Measurements from ENCODE around the gene OR52E4.

The OR52E4 gene

DNA sequence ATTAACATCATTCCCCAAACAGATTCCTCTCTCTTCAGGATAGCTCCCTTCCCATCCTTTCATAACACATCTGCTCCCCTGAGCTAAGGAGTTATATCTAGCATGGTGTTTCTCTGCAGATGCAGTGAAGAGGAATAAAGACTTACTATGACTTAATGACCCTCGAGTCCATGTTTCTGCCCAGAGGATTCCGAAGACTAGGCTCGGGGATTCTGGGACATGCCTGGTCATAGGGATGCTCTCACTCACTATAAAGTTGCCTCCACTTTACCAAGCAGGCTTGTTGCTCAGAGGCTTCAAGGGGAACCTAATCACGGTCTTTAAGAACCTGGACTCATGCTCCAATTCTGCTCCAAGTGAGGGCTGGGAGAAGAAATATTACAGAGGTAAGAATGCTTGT is at the start of gene OR52E4:
Gene OR52E4, plus strand, starts transcription at position 301 of the 400 bp plus-strand sequence. CDS start 3,664 bp downstream, outside the sequence.
- DNase-seq (ENCODE audit: insufficient read length, low spot score) = no peak
- no peak for FAIRE-seq

DNA sequence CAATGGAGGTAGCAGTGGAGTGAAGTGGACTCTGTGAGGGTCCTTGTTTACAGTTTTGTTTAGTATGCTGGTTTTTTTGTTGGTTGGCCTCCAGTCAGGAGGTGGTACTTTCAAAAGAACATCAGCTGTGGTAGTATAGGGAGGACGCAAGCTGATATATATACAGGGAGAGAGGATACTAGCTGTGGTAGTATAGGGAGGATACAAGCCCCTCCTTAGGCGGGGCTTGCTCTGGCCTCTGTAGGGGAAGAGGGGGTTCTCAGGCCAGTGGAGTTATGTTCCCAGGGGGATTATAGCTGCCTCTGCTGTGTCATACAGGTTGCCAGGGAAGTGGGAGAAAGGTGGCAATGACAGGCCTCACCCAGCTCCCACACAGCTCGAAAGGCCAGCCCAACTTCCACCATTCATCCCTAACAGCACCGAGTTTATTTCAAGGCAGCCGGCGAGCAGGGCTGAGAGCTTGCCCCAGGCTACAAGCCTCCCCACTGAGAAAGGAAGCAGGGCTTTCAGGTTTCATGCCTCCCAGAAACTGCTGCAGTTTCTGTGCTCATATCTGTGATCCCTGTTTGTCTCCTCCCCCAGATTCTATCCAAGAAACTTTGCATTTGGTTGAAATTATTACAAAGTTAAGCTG is 49.1 kb upstream of the OR52E4 start:
- DNase-seq (ENCODE audit: insufficient read length, low spot score) = no peak
- no peak for FAIRE-seq

DNA sequence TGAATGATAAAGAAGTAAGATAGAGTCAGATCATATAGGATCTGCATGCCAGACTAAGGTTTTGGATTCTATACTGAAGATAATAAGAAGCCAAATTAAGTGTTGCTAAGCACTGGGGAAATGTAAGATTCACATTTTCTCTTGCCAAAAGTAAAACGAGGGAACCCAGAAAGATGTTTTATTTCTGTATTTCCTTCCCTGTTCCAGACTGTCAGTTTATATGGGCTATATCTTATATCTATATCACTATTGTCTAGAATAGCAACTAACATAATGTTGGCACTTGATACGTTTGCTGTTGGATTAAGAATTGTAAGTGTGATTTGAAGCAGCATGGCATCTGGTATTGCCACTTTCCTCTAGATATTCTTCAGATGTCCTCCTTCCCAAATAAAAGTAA is 47.0 kb upstream of the OR52E4 start:
- DNase-seq (ENCODE audit: insufficient read length, low spot score) = no peak
- FAIRE-seq = no peak

DNA sequence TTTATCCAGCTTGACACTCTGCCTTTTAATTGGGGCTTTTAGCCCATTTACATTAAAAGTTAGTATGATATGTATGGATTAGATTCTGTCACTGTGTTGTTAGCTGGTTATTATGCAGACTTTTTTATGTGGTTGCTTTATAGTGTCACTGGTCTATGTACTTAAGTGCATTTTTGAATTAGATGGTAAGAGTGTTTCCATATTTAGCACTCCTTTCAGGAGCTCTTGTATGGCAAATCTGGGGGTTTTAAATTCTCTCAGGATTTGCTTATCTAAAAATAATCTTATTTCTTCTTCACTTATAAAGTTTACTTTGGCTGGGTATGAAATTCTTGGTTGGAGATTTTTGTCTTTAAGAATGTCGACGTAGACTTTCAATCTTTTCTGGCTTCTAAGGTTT is 42.7 kb upstream of the OR52E4 start:
- no peak for FAIRE-seq
- DNase-seq (ENCODE audit: insufficient read length, low spot score) = no peak

DNA sequence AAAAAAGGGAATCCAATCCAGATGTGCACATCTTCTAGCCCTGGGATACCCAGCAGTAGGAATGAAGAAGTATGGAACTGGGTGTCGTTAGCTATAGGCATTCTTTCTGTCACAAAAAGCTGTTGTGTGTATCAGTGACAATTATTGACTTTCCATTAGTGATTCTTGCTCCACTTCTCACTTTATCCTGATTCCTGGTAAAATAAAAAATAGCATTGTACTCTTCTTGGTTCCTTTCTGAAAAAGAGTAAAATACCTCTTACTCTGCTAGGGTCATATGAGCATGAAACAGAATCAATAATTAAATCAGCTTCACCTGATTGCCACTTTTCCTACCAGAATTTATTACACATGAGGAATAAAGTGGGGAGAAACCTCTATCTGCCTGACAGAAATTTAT is 38.6 kb upstream of the OR52E4 start, which contains the start of gene OR52E6:
Gene OR52E6, minus strand, starts transcription at position 101 of the 400 bp plus-strand sequence. Its CDS starts 0 bp downstream, at position 101.
- FAIRE-seq (no peak), DNase-seq (ENCODE audit: insufficient read length, low spot score) (no peak)

DNA sequence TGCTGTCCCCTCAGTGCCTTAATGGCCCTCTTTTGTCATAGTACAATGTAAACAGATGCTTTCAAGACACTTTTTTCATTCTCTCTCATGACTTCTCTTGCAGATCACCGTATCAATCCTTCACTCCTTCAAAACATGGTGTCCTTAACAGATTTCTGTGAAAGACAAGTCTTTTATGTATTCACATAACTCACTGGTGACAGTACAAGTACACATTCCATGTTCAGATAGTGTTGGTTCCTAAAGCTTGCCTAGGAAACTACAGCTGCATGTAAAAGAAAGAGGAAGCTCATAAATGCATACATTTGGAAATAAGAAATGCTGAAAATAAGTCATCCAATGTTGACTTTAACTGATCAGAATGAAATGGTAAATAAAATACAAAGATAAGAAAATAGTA is 33.7 kb upstream of the OR52E4 start:
- no peak for DNase-seq (ENCODE audit: insufficient read length, low spot score)
- FAIRE-seq = no peak

DNA sequence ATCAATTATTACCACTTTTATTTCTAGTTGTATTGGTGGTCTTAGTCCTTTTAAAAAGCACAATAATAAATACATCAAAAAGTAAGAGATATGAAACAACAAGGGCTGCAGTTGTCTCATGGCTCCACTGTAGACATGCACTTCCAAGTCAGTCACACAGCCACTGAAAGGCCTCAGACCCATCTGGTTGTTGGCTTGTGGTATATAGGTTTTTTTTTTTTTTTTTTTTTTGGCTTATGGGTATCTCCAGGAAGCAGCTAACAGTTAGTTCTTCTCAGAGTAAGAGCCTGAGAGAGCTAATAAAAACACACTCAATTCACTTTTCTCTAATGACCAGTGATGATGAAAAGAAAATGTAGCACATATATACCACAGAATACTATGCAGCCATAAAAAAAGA is 32.7 kb upstream of the OR52E4 start:
- DNase-seq (ENCODE audit: insufficient read length, low spot score) = no peak
- FAIRE-seq = no peak

DNA sequence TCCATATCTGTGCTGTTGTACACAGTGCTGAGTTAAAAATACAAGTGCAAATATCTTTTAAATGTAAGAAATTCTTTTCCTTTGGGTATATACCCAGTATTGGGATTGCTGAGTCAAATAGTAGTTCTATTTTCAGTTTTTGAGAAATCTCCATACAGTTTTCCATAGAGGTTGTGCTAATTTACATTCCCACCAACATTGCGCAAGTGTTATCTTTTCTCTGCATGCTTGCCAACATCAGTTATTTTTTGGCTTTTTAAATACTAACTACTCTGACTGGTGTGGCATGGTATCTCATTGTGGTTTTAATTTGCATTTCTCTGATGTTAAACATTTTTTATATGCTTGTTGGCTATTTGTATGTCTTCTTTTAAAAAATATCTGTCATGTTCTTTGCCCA is 29.4 kb upstream of the OR52E4 start:
- FAIRE-seq (no peak), DNase-seq (ENCODE audit: insufficient read length, low spot score) (no peak)

DNA sequence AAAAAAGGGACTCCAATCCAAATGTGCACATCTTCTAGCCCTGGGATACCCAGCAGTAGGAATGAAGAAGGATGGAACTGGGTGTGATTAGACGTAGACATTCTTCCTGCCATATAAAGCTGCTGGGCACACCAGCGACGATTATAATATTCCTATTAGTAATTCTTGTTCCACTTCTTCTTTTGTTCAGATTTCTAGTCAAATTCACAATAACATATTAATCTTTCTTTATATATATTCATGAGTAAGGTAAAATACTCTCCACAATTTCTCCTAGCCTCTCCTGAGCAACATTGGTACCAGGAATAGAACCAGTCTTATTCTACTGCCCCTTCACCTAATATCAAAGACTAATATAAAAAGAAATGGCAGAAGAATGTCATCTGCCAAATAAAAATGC is 22.8 kb upstream of the OR52E4 start, which contains the start of gene OR52E8:
Gene OR52E8, minus strand, starts transcription at position 101 of the 400 bp plus-strand sequence. Its CDS starts 0 bp downstream, at position 101.
- FAIRE-seq (no peak), DNase-seq (ENCODE audit: insufficient read length, low spot score) (no peak)

DNA sequence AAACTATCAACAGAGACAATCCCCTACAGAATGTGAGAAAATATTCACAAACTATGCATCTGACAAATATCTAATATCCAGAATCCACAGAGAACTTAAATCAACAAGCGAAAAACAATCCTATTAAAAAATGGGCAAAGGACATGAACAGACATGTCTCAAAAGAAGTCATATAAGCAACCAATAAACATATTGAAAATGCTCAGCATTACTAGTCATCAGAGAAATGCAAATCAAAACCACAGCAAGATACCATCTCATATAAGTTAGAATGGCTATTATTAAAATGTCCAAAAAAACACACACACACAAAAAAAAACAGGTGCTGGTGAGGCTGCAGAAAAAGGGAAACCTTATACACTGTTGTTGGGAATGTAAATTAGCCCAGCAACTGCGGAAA is 14.6 kb upstream of the OR52E4 start:
- DNase-seq (ENCODE audit: insufficient read length, low spot score) = no peak

DNA sequence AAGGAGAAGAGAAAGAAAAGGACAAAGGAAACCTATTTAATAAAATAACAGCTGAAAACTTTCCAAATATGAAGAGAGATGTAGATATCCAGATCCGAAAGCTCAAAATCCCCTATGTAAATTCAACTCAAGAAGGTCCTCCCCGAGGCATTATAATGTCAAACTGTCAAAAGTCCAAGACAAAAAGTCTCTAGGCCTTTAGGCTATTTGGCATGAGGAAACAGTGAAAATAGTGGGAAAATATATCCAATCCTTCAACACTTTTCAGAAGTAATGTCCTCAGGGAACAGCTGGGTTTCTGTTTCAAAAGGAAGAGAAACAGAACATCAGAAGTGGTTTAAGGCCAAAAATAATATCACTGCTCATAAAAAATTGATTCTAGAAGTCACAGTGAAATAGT is 1.9 kb upstream of the OR52E4 start:
- DNase-seq (ENCODE audit: insufficient read length, low spot score) (no peak), FAIRE-seq (no peak)

More for the DNA sequence above, 14.6 kb upstream of the OR52E4 start:
- no peak for FAIRE-seq

DNA sequence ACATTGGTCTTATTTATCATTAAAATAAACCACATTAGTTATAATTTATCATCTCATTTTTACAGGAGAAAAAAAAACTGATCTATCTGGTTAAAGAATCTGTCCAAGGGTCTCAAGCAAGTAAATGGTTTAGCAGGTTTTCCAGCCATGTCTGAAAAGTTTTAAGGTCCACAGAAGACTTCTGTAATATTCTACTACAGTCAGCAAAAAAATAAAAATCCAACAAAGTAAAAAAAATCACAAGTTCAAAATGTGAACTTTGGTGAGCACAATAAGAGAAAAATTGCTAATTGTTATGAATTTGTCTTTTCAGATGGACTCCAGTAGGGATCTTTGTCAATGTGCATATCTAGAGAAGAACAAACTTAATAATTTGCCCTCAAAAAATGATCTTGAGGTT is 1.3 kb downstream of the OR52E4 start:
- DNase-seq (ENCODE audit: insufficient read length, low spot score) = no peak
- FAIRE-seq = no peak

DNA sequence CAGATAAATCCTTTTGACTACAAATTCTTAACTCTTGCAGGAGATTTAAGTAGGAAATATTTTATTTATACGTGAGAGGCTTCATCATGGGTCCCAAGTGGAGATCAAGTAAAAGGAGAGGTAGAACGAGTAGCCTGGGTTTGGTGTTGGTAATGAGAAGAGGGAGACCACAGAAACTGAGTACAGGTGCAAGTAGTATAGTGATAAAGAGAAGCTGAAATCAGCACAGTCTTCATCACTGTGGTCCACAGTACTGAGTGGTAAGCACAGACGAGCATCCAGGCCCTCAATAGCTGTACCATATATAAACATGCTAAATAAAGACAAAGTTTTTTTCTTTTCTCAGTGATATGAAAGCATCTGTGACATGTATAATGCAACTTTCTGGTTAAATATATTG is 6.7 kb downstream of the OR52E4 start:
- no peak for FAIRE-seq

DNA sequence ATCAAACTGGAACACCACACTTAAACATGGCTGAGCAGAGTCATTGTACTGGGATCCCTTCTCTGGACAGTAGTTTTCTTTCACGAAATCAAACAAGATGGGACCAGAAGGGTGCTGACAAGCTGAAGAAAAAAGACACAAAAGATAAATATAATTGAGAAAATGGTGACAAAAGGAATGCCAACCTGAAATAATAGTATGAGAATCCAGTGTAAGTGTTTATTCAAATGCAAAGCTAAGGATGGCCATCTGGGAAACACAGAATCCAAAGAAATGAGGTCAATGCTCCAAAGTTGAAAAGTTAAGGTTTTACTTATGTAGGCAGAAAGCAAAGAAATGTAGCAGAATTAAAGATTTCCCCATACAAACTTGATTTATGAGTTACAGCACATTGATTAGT is 7.2 kb downstream of the OR52E4 start:
- DNase-seq (ENCODE audit: insufficient read length, low spot score) (no peak), FAIRE-seq (no peak)

More for the DNA sequence above, 6.7 kb downstream of the OR52E4 start:
- DNase-seq (ENCODE audit: insufficient read length, low spot score) = no peak

DNA sequence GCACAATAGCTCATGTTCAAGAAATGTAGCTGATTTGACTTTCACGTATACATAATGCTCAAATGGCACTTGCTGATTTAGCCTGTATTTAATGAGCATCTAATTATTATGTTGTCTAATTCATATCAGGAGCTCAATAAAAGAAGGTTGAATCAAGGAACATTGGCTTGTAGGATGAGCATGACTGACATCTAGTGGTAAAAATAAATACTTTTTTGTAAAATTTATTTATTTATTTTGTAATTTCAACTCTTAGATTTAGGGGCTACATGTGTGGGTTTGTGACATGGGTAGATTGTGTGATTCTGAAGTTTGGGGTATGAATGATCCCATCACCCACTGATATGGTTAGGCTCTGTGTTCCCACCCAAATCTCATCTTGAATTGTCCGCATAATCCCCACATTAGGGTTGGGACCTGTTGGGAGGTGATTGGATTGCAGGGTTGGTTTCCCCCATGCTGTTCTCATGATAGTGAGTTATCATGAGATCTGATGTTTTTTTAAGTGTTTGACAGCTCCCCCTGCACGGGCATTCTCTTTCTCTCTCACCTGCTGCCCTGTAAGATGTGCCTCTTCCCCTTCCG is 10.9 kb downstream of the OR52E4 start:
- no peak for DNase-seq (ENCODE audit: insufficient read length, low spot score)
- FAIRE-seq = no peak

DNA sequence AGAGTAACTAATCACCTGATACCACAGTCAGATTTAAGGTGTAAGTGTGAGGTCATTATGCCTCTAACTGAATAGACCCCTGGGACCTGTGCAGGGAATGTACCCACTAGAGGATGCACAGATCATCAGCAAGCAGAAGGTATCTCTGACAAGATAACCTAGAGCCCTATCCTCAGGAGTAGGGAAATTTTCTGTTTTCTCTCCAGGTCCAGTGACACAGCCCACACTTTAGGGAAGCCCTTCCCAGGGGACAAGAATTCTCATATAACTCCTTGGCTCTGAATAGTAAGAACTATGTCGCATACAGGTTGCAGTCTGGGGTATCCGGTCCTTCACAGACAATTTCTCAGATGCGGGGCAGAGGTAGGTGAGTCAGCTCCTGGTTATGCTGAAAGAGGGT is 12.5 kb downstream of the OR52E4 start, which contains the start of gene OR52E5:
Gene OR52E5, plus strand, starts transcription at position 301 of the 400 bp plus-strand sequence. CDS start 7,569 bp downstream, outside the sequence.
- DNase-seq (ENCODE audit: insufficient read length, low spot score) (no peak), FAIRE-seq (no peak)

DNA sequence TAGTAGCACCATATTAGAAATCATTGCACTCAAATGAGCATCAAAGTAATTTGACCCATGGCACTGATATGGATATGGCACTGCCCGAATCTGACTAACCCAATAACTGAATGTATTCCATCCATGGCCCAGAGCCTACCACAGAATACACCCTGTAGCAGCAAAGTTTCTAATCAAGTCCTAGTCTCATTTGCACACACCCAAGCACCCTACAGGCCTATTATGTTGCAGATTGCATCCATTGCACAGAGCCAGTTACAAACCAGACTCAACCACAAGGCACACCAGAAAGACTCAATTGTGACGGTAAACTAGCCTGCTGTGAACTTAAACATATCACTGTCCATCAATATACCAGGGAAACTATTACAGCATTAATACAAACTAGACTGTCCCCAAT is 19.1 kb downstream of the OR52E4 start:
- FAIRE-seq = no peak
- DNase-seq (ENCODE audit: insufficient read length, low spot score) = no peak

DNA sequence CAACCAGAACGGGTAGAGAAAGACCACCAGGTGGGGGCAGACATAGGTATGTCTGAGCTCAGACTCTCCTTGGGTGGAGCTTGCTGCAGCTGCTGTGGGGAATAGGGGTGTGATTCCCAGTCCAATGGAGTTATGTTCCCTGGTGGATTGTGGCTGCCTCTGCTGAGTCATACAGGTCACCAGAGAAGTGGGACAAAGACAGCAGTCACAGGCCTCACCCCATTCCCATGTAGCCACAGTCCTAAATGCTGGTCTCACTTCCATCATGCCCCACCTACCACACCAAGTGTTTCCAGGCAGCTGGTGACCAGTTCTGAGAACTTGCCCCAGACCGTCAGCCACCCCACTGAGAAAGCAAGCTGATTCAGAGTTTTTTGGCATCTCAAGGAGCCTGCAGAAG is 30.1 kb downstream of the OR52E4 start:
- FAIRE-seq = no peak
- DNase-seq (ENCODE audit: insufficient read length, low spot score) = no peak

DNA sequence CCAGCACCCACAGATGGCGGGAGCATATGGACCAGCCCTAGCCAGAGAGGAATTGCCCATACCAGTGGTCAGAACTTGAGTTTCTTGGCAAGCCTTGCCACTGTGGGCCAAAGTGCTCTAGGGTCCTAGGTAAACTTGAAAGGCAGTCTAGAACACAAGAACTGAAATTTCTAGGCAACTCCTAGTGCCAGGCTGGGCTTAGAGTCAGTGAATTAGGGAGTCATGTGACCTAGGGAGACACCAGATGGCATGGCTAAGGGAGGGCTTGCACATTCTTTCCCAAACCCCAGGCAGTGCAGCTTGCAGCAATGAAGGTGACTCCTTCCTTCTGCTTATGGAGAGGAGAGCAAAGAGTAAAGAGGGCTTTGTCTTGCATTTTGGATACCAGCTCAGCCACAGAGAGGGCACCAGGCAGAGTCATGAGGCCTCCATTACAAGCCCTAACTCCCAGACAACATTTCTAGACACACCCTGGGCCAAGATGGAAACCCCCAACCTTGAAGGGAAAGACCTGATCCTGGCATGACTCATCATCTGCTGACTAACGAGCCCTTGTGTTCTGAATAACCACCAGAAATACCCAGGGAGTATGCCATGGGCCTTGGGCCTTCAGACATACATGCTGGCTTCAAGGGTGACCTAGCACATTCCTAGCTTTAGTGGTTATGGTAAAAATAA is 42.5 kb downstream of the OR52E4 start:
- no peak for DNase-seq (ENCODE audit: insufficient read length, low spot score)
- no peak for FAIRE-seq

DNA sequence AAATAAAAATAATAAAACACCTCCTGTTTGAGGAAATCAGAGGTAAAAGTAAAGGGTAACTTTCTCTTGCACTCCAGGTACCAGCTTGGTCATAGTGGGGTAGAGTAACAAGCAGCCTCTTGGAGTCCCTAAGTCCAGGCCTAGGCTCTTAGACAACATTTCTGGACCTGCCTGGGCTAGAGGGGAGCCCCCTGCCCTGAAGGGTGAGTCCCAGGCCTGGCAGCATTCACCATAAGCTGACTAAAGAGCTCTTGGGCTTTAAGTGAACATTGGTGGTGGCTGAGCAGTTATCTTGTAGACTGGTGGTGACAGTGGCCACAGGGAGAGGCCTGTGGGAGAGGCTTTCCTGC is 43.0 kb downstream of the OR52E4 start:
- no peak for FAIRE-seq
- DNase-seq (ENCODE audit: insufficient read length, low spot score) = no peak

DNA sequence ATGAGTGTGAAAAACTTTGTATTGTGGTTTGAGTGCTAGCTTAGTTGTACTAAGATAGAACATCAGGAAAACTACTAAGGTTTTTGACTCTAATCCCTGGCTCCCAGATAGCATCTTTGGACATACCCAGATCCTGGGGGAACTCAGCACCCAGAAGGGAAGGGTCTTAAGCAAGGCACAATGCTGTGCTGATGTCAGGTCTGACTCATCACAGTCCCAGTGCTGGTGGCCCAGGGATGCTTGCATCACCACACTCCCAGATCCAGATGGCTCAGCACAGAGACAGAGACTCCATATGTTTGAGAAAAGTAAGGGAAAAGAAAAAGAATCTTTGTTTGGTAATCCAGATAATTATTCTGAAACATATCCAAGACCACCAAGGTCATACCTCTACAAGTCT is 43.4 kb downstream of the OR52E4 start:
- no peak for FAIRE-seq
- DNase-seq (ENCODE audit: insufficient read length, low spot score) = no peak

DNA sequence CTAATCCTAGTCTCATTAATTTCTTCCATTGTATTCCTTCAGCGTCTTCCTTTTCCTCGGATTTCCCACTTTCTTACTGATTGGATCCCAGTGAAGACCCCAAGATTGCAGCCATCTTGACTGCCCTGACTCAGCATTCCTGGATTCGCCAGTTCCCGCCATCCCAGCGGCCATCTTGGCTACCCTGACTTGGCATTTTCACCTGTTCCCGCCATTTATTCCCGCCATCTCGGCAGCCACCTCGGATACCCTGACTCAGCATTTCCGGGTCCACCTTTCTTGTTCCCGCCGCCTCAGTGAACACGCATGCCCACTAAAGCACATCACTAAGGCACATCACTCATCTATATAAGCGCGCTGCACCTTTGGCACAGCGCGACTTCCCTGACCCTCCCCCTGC is 47.8 kb downstream of the OR52E4 start:
- DNase-seq (ENCODE audit: insufficient read length, low spot score) = no peak

More for the DNA sequence above, 47.8 kb downstream of the OR52E4 start:
- no peak for FAIRE-seq

Measured in GM19239 (cell line).